Activated CD8-positive, alpha-beta T cell treated with anti-CD3 and anti-CD28 coated beads for 36 hours (primary cell): ENCODE measurements around the gene IDH3G. TPM values are rescaled to one million over a fixed set of nuclear protein-coding genes. Genes with fewer than 3 reads are reported as not detected.

Source experiments
- ATAC-seq: fragments of 200-7000 bp; cut with Tn5 transposase; one replicate; pipeline ENCODE4 v1.10.0; 2021; ENCODE audit warnings: mild to moderate bottlenecking, moderate library complexity
- CTCF ChIA-PET: fragments of 350-600 bp; sonication (Branson Sonifier 250); formaldehyde crosslinking; loops from one replicate; lab custom pipeline; 2021; ENCODE audit warnings: antibody characterized with exemption; lab: Charles Lee
- POLR2A ChIA-PET: fragments of 350-600 bp; sonication (Branson Sonifier 250); formaldehyde crosslinking; loops from one replicate; lab custom pipeline; 2021; ENCODE audit warnings: antibody characterized with exemption; lab: Charles Lee
- DNase-seq: peaks from one replicate; pipeline ENCODE4 v3.0.0-alpha.2; 2020
- H3K27ac Mint-ChIP-seq: one replicate; pipeline ENCODE4 v1.8.0; 2021; ENCODE audit warnings: mild to moderate bottlenecking, mixed read lengths
- H3K27me3 Mint-ChIP-seq: one replicate; pipeline ENCODE4 v1.8.0; 2021; ENCODE audit warnings: mixed read lengths
- H3K36me3 Mint-ChIP-seq: one replicate; pipeline ENCODE4 v1.8.0; 2021; ENCODE audit warnings: low read depth, mixed read lengths
- H3K4me1 Mint-ChIP-seq: one replicate; pipeline ENCODE4 v1.8.0; 2021; ENCODE audit warnings: low read depth, mixed read lengths
- H3K4me3 Mint-ChIP-seq: one replicate; pipeline ENCODE4 v1.8.0; 2021; ENCODE audit warnings: mild to moderate bottlenecking, moderate library complexity, mixed read lengths
- H3K9me3 Mint-ChIP-seq: one replicate; pipeline ENCODE4 v1.8.0; 2021; ENCODE audit warnings: mixed read lengths
- intact Hi-C: fragments of 100-400 bp; cut with micrococcal nuclease; formaldehyde crosslinking; loops from one replicate; pipeline ENCODE4 v1.10.0; 2022
- total RNA-seq, 2 experiments: library from RNA; stranded (reverse); gene quantifications; one replicate each; pipeline ENCODE4 v1.2.3, GENCODE V29; 2021
- TF ChIP-seq, protein P1 (sequence below): fragments of 200-600 bp; IDR thresholded peaks from one replicate; pipeline ENCODE4 v1.8.0; 2022; ENCODE audit warnings: antibody characterized with exemption, mild to moderate bottlenecking

Gene IDH3G
- total RNA-seq, 2 experiments from 2014 or later, result 54.3 to 56.9 TPM

DNA sequence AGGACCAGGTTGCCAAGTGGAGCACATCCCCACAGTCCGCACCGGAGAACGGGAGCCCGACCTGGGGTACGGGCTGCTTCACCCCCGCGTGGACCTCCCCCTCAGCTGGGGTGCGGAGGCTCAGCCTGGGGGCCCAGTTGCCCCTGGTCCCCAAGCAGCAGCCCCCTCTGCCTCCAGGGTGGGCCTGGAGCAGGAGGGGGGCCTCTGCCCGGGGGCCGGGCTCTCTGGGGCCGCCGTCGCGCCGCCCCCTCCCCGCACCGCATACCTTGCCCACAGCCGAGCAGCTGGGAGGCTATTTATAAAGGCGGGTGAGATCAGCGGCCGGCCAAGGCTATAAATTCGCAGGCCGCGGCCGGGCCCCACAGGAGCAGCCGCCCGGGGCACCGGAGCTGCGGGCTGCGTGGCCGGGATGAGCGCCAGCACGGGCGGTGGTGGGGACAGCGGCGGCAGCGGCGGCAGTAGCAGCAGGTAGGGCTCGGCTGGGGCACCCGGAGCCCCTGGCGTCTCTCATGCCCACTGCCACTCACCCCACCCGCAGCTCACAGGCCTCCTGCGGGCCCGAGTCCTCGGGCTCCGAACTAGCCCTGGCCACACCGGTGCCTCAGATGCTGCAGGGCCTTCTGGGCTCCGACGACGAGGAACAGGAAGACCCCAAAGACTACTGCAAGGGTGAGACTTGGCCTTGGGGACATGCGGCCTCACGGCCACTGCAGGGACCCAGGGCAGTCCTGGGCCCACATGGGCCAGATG is 13.3 kb downstream of the IDH3G start, which contains the start of gene SRPK3:
TSS of gene SRPK3 (plus strand) at position 364 of the 750 bp plus-strand sequence. CDS start at position 410, 46 bp downstream.
- intact Hi-C loops, result no loop called here
- no peak for ATAC-seq
- no peaks in the 10 kb centered on the region for H3K4me1 Mint-ChIP-seq
- CTCF ChIA-PET, result interaction anchor here (1.4 kb wide), 1 partner anchor 18 kb away, joined by 3 read pairs; no protein-coding TSS in a partner anchor
- H3K9me3 Mint-ChIP-seq, result no peaks in the 10 kb centered on the region
- DNase-seq, result no peak
- H3K4me3 Mint-ChIP-seq, result no peak within 1 kb of the TSS
- no peak within 1 kb of the TSS for H3K27ac Mint-ChIP-seq
- H3K27me3 Mint-ChIP-seq, result peaks cover 5% of the 10 kb centered on the region
- TF ChIP-seq, protein P1, sequence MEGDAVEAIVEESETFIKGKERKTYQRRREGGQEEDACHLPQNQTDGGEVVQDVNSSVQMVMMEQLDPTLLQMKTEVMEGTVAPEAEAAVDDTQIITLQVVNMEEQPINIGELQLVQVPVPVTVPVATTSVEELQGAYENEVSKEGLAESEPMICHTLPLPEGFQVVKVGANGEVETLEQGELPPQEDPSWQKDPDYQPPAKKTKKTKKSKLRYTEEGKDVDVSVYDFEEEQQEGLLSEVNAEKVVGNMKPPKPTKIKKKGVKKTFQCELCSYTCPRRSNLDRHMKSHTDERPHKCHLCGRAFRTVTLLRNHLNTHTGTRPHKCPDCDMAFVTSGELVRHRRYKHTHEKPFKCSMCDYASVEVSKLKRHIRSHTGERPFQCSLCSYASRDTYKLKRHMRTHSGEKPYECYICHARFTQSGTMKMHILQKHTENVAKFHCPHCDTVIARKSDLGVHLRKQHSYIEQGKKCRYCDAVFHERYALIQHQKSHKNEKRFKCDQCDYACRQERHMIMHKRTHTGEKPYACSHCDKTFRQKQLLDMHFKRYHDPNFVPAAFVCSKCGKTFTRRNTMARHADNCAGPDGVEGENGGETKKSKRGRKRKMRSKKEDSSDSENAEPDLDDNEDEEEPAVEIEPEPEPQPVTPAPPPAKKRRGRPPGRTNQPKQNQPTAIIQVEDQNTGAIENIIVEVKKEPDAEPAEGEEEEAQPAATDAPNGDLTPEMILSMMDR, result no peak
- POLR2A ChIA-PET, result interaction anchor here (1.0 kb wide), 1 partner anchor 9 kb away, joined by 3 read pairs; no protein-coding TSS in a partner anchor
- no peaks in the 10 kb centered on the region for H3K36me3 Mint-ChIP-seq

DNA sequence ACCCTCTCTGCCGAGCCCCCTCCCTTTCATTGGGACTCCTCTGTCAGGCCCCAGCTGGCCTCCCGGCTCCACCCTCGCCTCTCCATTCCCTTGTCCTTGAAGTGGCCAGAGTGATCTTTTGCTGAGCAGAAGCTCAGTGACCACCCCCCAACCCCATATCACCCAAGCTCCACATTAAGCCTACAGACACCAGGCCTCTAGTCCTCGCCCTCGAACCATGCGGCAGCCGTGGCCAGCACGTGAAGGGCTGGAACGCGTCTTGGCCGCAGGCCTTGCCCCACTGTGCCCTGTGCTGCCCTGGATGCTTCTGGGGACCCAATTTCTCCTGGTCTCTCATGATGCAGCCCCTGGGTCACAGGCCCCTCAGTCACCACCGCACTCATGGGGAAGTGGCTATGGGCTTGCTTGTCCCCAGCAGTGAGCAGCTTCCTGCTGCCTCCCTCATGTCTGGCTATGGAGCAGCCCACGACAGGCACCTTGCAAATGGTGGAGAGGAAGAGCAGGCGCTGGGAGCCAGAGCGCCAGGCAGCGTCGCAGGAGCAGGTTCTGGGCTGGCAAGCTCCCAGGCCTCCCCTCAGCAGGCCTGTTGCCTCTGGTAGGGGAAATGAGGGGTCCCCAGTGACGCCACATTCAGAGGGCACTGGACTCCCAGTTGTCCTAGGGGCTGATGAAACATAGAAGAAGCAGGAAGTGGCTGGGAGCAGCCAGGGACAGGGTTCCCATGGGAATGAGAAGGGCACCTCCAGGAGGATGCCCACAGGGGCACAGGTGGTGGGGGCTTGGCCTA is 14.1 kb downstream of the IDH3G start:
- intact Hi-C loops, result no loop called here
- Mint-ChIP-seq H3K9me3 (no peaks in the 10 kb centered on the region), H3K4me1 (no peaks in the 10 kb centered on the region), H3K4me3 (no peak overlapping the region), H3K36me3 (no peaks in the 10 kb centered on the region), H3K27me3 (peaks cover 5% of the 10 kb centered on the region), H3K27ac (no peak overlapping the region)
- TF ChIP-seq, protein P1, result no peak
- ATAC-seq, result no peak
- ChIA-PET POLR2A (interaction anchor here (0.6 to 1.0 kb wide), 2 partner anchors 8 to 9 kb away, joined by 3 read pairs; no protein-coding TSS in a partner anchor), CTCF (interaction anchor here (1.3 to 1.4 kb wide), 2 partner anchors 17 to 112 kb away, joined by 3 read pairs; no protein-coding TSS in a partner anchor)
- DNase-seq, result no peak

DNA sequence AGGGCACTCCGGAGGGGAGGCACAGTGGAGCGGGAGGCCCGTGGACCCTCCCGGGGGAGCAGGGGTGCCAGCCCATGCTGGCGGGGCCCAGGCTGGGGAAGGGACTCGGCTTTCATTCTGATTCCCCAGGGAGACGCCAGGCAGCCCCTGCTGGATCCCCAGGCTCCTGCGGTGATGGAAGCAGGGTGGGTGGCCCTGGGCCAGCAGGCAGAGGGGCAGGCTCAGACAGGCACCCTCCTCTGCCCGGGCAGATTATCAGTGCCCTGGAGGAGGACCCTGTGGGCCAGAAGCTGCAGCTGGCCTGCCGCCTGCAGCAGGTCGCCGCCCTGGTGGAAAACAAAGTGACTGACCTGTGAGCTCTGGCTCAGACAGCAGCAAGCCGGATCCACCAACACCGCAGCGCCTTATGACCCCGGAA is 15.5 kb downstream of the IDH3G start:
- POLR2A ChIA-PET, result interaction anchor here (0.9 kb wide), 1 partner anchor 144 kb away, joined by 3 read pairs; no protein-coding TSS in a partner anchor
- Mint-ChIP-seq H3K27me3 (peaks cover 5% of the 10 kb centered on the region), H3K27ac (no peak overlapping the region), H3K9me3 (no peaks in the 10 kb centered on the region), H3K4me3 (no peak overlapping the region), H3K4me1 (no peaks in the 10 kb centered on the region), H3K36me3 (no peaks in the 10 kb centered on the region)
- TF ChIP-seq, protein P1, result no peak
- intact Hi-C loops, result no loop called here
- ATAC-seq (no peak), DNase-seq (no peak)
- CTCF ChIA-PET, result no interaction called here

DNA sequence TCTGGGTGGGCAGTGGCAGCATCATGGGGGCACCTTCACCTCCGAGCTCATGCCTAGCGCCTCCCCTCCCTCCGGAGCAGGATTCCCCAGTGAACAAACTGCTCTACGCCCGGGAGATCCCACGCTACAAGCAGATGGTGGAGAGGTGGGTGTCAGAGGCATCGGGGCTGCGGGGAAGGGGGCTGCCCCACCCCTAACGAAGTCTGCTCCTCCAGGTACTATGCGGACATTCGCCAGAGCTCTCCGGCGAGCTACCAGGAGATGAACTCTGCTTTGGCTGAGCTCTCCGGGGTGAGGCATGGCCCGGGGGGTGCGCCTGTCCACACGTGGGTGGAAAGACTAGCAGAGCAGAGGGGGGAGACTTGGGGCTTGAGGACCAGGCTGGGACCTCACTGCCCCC is 16.0 kb downstream of the IDH3G start:
- CTCF ChIA-PET, result interaction anchor here (0.9 kb wide), 1 partner anchor 14 kb away, joined by 4 read pairs; the partner anchor contains the start of gene PLXNB3
- no peak overlapping the region for H3K27ac Mint-ChIP-seq
- POLR2A ChIA-PET, result interaction anchor here (1.2 to 1.3 kb wide), 2 partner anchors 10 to 16 kb away, joined by 4 read pairs; partner anchors contain the start of genes IDH3G and SSR4

More for the DNA sequence above, 16.0 kb downstream of the IDH3G start:
- DNase-seq (no peak), ATAC-seq (no peak)
- no peaks in the 10 kb centered on the region for H3K9me3 Mint-ChIP-seq
- H3K27me3 Mint-ChIP-seq, result peaks cover 5% of the 10 kb centered on the region
- intact Hi-C loops, result no loop called here
- TF ChIP-seq, protein P1, result no peak
- no peaks in the 10 kb centered on the region for H3K4me1 Mint-ChIP-seq
- no peak overlapping the region for H3K4me3 Mint-ChIP-seq
- no peaks in the 10 kb centered on the region for H3K36me3 Mint-ChIP-seq
